Cardiac septum (tissue), 1 donor: Measurements from ENCODE around the gene CD79A. TPM values are rescaled to one million over a fixed set of nuclear protein-coding genes. Genes with fewer than 3 reads are reported as not detected.

Experiments used
- DNase-seq: peaks from one replicate; pipeline ENCODE4 v3.0.0-alpha.2; 2020; ENCODE audit warnings: low spot score
- intact Hi-C: fragments of 100-400 bp; cut with DNase I; formaldehyde crosslinking; loops from one replicate; pipeline ENCODE4 v1.14.0; 2022
- total RNA-seq: library from RNA; stranded (reverse); fragmentation: NEBNext Ultra II Directional; extraction: Animal tissue kit (Norgen Biotek cat#: 25700); gene quantifications from one replicate; pipeline ENCODE4 v1.2.1, GENCODE V29; 2021
- donor health status: DM: no; HTN: no; CAD: no.

The CD79A gene
- total RNA-seq, 1 donor from 2014 or later, result not detected

DNA sequence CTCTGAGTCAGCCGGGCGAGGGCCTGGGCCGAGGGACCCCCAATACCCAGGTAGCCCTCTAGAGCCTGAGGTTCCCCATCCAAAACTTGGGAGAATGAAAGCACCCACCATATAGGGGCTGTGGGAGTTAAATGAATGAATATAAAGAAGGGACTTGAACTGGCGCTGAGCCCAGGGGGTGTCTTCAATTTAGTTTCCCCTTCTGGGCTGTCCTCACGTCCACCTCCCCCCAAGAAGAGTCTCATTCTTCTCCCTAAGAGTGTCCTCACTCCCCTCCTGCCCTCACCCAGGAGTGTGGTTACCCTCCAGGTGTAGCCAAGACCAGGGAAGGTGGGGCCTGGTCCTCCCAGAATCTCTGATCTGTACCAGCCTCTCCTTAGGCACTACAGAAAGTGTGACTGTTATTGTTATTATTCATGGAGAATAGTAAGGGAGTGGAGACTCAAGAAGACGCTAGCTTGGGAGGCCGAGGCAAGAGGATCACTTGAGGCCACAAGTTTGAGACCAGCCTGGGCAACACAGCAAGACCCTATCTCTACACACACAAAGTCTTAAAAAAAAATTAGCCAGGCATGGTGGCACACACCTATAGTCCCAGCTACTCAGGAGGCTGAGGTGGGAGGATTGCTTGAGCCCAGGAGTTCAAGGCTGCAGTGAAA is 2.7 kb downstream of the CD79A start:
- DNase-seq, result no peak

GRCh38 chr19:41880329-41880708 is 3.2 kb downstream of the CD79A start:
- intact Hi-C loops, result loop anchor here (5.0 kb wide), 1 partner anchor 77 kb away; the partner anchor contains the start of gene RABAC1
- no peak for DNase-seq

More for the DNA sequence above, 2.7 kb downstream of the CD79A start:
- intact Hi-C loops, result loop anchor here (5.0 kb wide), 1 partner anchor 78 kb away; the partner anchor contains the start of gene RABAC1

GRCh38 chr19:41882568-41883462 is 5.7 kb downstream of the CD79A start, which contains the start of gene ARHGEF1:
ARHGEF1 (plus strand) TSS chr19:41883184; CDS start chr19:41888083, 4,899 bp downstream.
- DNase-seq, result peak; percentile 91
- intact Hi-C loops, result loop anchor here (5.0 kb wide), 1 partner anchor 74 kb away; the partner anchor contains the start of gene RABAC1

GRCh38 chr19:41883463-41883820 is 6.4 kb downstream of the CD79A start:
- intact Hi-C loops, result loop anchor here (5.0 kb wide), 1 partner anchor 74 kb away; the partner anchor contains the start of gene RABAC1
- no peak for DNase-seq

DNA sequence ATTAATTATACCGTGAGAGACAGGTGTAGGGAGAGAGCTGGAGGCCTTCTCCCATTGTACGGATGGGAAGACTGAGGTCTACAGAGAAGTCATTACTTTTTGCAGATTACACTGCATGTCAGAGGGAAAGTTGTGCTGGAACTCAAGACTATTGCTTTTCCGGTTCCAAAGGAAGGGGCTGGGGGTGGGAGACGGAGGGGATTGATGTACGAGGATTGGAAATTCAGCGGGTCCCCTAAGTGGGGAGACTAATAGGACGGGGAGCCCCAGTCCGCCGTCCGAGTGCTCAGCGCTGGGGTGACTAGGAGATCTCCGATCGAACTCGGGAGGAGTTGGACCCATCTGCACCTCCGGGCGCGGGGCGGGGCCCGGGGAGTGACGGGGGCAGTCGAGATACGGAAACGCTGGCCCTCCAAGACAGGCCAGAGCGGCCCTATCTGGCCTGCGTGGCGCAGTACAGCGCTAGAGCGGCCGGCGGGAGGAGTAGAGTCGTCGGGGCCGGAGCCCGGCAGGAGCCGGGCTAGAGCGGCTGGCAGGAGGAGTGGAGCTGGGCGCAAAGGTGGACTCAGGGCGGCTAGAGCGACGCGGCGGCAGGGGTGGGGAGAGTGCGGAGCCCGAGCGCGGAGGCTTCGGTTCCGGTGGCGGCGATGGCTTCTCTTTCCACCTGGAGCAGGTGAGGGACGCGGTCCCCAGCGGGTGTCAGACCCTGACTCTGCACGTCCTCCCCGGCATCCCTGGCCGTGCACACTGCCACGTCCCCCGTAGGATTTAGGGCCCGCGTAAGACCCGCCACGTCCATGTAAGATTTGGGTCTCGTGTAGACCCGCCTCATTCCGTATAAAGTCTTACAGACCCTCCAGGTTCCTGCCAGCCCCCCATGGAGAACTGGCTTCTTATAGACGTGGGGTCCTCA is 7.0 kb downstream of the CD79A start:
- peak; percentile 96 for DNase-seq
- intact Hi-C loops, result loop anchor here (2.0 to 5.0 kb wide), 2 partner anchors 23 to 73 kb away; partner anchors contain the start of genes RABAC1 and RPS19

DNA sequence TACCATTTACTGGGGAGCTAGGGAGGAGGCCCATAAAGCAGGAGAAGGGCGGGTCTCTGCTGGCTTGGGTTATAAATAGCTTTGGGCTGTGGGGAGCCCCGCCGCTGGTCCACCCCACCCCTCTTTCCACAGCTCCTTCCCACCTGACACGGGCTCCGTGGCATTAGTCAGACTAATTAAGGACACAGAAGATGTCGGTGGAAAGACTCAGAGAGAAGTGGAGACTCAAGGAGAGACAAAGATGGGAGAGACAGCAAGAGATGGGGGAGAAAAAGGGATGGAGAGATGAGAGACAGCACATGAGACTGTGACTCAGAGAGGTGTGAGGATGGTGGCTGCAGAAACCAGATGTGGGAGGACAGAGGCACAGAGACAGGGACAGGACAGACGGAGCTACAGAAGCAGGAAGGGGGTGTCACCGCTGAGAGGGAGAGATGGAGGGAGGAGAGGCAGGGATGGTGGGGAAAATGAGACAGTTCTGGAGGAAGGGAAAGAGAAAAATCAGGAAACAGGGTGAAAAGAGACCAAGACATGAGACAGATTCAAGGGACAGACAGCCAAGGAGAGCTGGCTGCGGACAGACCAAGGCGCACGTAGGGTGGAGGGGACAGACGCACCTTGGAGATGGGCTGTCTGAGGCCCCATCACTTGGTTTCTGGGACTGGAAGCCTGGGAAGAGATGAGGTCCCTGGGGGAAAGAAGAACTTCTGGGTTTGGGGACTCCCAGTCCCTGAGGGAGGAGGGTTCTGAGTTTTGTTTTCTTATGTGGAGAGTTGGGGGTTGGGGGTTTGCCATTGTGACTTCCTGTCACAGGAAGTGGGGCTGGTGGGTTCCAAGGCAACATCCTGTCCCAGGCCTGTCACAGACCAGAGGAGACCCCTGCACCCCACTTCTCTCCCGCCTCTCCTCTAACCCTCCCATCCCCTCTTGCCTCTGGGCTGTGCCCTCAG is 10.0 kb downstream of the CD79A start:
- DNase-seq, result no peak
- intact Hi-C loops, result no loop called here

GRCh38 chr19:41887711-41888382 is 10.8 kb downstream of the CD79A start:
- no peak for DNase-seq
- intact Hi-C loops, result no loop called here

GRCh38 chr19:41888926-41889325 is 11.8 kb downstream of the CD79A start:
- no peak for DNase-seq
- intact Hi-C loops, result no loop called here

GRCh38 chr19:41889896-41890295 is 12.8 kb downstream of the CD79A start:
- intact Hi-C loops, result no loop called here
- DNase-seq, result no peak

DNA sequence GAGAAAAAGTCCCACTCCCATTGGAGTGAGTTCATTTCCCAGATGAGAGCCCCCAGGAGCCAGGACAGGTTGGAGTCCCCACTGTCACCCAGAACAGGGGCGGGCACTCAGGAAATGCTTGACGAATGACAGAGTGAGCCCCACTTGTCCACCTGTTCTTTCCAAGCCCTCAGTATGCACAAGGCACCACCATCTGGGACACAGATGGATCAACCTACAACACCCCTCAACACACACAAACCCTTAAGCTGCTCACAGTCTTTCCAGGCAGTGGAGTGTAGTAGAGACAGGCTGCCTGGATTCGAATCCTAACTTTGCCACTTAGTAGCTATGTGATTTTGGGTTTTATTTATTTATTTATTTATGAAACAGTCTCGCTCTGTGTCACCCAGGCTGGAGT is 13.9 kb downstream of the CD79A start:
- DNase-seq, result no peak
- intact Hi-C loops, result no loop called here

- intact Hi-C loops, result no loop called here
- DNase-seq, result no peak
Observed at GRCh38 chr19:41892173-41892902, 15.3 kb downstream of the CD79A start.

DNA sequence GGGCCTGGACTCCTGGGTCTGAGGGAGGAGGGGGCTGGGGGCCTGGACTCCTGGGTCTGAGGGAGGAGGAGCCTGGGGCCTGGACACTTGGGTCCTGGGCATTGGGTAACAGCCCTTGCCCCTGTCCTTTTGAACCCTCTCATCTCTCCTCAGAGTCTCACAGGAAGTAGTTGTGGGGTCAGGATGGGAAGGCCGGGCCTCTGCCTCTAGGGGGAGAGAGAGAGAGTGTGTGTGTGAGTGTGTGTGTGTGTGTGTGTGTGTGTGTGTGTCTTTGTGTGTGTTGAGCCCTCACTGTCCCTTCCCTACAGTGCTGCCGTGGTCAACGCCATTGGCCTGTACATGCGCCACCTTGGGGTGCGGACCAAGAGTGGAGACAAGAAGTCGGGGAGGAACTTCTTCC is 16.8 kb downstream of the CD79A start:
- DNase-seq, result no peak
- intact Hi-C loops, result no loop called here

- intact Hi-C loops, result no loop called here
Observed at GRCh38 chr19:41894350-41894749, 17.3 kb downstream of the CD79A start.

GRCh38 chr19:41895745-41896580 is 18.9 kb downstream of the CD79A start:
- no peak for DNase-seq
- intact Hi-C loops, result no loop called here

More at GRCh38 chr19:41894350-41894749, 17.3 kb downstream of the CD79A start:
- no peak for DNase-seq

DNA sequence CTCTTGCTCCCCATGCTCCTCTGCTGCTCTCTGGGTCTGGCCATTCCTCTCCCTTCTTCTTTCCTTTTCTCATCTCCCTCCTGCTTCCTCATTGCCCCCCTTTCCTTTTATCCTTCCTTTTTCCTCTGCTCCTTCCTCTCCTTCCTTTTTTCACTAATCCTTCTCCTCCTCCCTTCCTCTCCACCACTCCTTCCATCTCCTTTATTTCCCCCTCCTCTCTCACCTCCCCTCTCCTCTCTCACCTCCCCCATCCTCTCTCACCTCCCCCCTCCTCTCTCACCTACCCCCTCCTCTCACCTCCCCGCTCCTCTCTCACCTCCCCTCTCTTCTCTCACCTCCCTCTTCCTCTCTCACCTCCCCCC is 19.5 kb downstream of the CD79A start:
- no peak for DNase-seq
- intact Hi-C loops, result no loop called here

GRCh38 chr19:41897181-41897580 is 20.1 kb downstream of the CD79A start:
- no peak for DNase-seq
- intact Hi-C loops, result no loop called here
